ENCODE measurements around the gene RNF144B.

DNA sequence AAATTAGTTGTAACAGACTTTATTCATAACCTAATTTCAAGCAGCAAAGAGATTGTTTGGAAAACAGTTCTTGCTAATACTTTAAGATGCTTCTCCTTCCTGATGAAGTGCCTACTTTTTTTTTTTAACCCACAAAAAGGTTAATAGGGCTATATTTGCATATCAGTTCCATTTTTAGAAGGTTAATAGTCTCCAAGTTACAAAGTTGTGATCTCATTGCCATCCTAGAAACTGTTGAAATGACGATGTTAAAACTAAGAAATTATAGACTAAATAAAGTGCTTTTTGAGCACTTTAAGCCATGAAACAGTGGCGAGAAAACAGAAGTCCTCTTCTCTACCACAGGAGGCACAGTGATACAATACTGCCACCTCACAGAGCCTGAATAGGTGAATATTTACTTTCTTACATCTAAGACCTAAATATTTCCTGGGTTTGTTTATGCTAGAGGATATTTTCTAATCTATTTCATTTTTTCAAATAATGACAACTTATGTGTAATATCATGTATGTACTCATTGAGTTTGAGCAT, 5.3 kb downstream of the RNF144B start:
- TF ChIP-seq, protein P1, sequence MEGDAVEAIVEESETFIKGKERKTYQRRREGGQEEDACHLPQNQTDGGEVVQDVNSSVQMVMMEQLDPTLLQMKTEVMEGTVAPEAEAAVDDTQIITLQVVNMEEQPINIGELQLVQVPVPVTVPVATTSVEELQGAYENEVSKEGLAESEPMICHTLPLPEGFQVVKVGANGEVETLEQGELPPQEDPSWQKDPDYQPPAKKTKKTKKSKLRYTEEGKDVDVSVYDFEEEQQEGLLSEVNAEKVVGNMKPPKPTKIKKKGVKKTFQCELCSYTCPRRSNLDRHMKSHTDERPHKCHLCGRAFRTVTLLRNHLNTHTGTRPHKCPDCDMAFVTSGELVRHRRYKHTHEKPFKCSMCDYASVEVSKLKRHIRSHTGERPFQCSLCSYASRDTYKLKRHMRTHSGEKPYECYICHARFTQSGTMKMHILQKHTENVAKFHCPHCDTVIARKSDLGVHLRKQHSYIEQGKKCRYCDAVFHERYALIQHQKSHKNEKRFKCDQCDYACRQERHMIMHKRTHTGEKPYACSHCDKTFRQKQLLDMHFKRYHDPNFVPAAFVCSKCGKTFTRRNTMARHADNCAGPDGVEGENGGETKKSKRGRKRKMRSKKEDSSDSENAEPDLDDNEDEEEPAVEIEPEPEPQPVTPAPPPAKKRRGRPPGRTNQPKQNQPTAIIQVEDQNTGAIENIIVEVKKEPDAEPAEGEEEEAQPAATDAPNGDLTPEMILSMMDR (IDR thresholded peaks at IDR 0.05; ENCODE audit: control extremely low read depth in 1 of 3, insufficient read depth in 1 of 3, low read depth in 1 of 3, low read length in 3 of 3) = no peak
- TF ChIP-seq POLR2A (IDR thresholded peaks at IDR 0.05; ENCODE audit: control extremely low read depth in 1 of 2, low read depth in 2 of 2, low read length in 2 of 2) = no peak
- TF ChIP-seq CEBPB (IDR thresholded peaks at IDR 0.05; ENCODE audit: low read depth, low read length) = no peak
- TF ChIP-seq EP300 (IDR thresholded peaks at IDR 0.05; ENCODE audit: borderline replicate concordance in 1 of 2, low read depth in 2 of 2, low read length in 2 of 2) = no peak
- no peak for TF ChIP-seq BACH1 (IDR thresholded peaks at IDR 0.05; ENCODE audit: low read length)
- no peak for TF ChIP-seq GABPA (IDR thresholded peaks at IDR 0.05; ENCODE audit: borderline replicate concordance, insufficient read depth, low read length)
- TF ChIP-seq EZH2 (IDR thresholded peaks at IDR 0.05; ENCODE audit: low read depth, low read length, severe bottlenecking) = no peak
- TF ChIP-seq RXRA (IDR thresholded peaks at IDR 0.05; ENCODE audit: insufficient read depth, low read depth, low read length) = no peak
- no peak for TF ChIP-seq NANOG (IDR thresholded peaks at IDR 0.05; ENCODE audit: insufficient read depth, low read depth, low read length, poor library complexity, severe bottlenecking)
- TF ChIP-seq RAD21 (IDR thresholded peaks at IDR 0.05 in 1 of 2, conservative IDR thresholded peaks at IDR 0.05 in 1 of 2; ENCODE audit: low read depth in 2 of 2, low read length in 2 of 2) = no peak; a peak in 1 of 4 replicates

Measured in H1 (cell line).